ENCODE data around the gene EPO.
"Not testable (repeated sequence)": the region's sequence is repeated elsewhere in the genome, so short reads cannot be mapped to it uniquely, and the experiment has no call there.

The EPO gene

DNA sequence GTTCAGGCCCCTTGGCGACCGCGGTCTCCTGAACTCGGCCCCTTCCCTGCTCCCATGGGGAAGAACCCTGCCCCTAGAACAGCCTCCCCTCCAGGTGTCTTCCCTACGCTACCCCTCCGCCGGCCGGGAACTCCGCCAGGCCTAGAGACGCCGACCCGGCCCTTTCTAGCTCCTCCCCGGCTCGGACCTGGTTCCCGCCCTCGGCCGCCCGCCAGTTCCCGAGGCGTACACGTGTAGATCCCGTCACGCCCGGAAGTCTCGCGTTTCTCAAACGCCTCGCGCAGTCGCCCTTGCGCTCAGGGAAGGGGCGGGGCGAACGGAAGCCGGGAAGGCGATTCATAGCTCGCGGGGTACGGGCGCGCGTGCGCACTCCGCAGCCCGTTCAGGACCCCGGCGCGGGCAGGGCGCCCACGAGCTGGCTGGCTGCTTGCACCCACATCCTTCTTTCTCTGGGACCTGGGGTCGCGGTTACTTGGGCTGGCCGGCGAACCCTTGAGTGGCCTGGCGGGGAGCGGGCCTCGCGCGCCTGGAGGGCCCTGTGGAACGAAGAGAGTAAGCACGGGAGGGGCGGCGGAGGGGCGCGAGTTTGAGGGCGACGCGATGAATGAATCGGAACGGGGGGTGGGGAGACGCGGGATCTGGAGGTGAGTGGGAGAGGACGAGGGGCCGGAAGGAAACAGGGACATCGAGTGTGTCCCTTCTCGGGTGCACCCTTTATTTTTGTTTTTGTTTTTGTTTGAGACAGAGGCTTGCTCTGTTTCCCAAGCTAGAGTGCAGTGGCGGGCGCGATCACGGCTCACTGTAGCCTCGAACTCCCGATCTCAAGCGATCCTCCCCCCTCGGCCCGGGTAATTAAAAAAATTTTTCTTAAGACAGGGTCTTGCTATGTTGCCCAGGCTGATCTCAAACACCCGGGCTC lies 14.3 kb upstream of the EPO start, which contains the start of gene POP7:
Gene POP7 (plus strand): TSS at position 369 of the 919 bp plus-strand sequence. CDS start 710 bp downstream, outside the sequence.
- Histone ChIP-seq H3K27ac (ENCODE audit: low read depth, low read length) (peak within 1 kb of the TSS; percentile 84), H3K4me1 (ENCODE audit: control insufficient read depth in 5 of 5, insufficient read depth in 5 of 5, low read length in 5 of 5) (peaks cover 4 to 26% (median 22%) of the 10 kb centered on the region in 5 donors), H3K9ac (ENCODE audit: low read length in 5 of 5) (peak within 1 kb of the TSS; percentile 68 to 97 (median 94))

DNA sequence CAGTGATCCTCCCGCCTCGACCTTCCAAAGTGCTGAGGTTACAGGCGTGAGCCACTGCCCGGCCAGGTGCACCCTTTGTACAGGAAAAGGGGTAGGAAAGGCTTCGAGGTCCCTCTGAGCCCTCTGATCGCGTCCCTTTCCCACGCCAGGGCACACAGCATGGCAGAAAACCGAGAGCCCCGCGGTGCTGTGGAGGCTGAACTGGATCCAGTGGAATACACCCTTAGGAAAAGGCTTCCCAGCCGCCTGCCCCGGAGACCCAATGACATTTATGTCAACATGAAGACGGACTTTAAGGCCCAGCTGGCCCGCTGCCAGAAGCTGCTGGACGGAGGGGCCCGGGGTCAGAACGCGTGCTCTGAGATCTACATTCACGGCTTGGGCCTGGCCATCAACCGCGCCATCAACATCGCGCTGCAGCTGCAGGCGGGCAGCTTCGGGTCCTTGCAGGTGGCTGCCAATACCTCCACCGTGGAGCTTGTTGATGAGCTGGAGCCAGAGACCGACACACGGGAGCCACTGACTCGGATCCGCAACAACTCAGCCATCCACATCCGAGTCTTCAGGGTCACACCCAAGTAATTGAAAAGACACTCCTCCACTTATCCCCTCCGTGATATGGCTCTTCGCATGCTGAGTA lies 13.5 kb upstream of the EPO start:
- H3K4me3 ChIP-seq (ENCODE audit: low read depth in 1 of 5, low read length in 5 of 5) = peak overlapping the region; percentile 83 to 95 (median 86)
- peaks cover 4 to 26% (median 22%) of the 10 kb centered on the region in 5 donors for H3K4me1 ChIP-seq (ENCODE audit: control insufficient read depth in 5 of 5, insufficient read depth in 5 of 5, low read length in 5 of 5)
- H3K27me3 ChIP-seq (ENCODE audit: control insufficient read depth in 5 of 5, insufficient read depth in 4 of 5, low read length in 5 of 5) = no peaks in the 10 kb centered on the region
- peaks cover 0 to 3% (median 2%) of the 10 kb centered on the region in 5 donors for H3K36me3 ChIP-seq (ENCODE audit: control insufficient read depth in 5 of 5, insufficient read depth in 5 of 5, low read length in 5 of 5)
- H3K9ac ChIP-seq (ENCODE audit: low read length in 5 of 5) = peak overlapping the region; percentile 16 to 97 (median 94)
- H3K9me3 ChIP-seq (ENCODE audit: control insufficient read depth in 5 of 5, low read length in 5 of 5) = no peaks in the 10 kb centered on the region
- peak overlapping the region; percentile 84 for H3K27ac ChIP-seq (ENCODE audit: low read depth, low read length)

More for the DNA sequence above, 14.3 kb upstream of the EPO start, which contains the start of gene POP7:
- Histone ChIP-seq H3K9me3 (ENCODE audit: control insufficient read depth in 5 of 5, low read length in 5 of 5) (no peaks in the 10 kb centered on the region), H3K27me3 (ENCODE audit: control insufficient read depth in 5 of 5, insufficient read depth in 4 of 5, low read length in 5 of 5) (no peaks in the 10 kb centered on the region), H3K4me3 (ENCODE audit: low read depth in 1 of 5, low read length in 5 of 5) (peak within 1 kb of the TSS; percentile 83 to 95 (median 86)), H3K36me3 (ENCODE audit: control insufficient read depth in 5 of 5, insufficient read depth in 5 of 5, low read length in 5 of 5) (peaks cover 0 to 3% (median 2%) of the 10 kb centered on the region in 5 donors)

DNA sequence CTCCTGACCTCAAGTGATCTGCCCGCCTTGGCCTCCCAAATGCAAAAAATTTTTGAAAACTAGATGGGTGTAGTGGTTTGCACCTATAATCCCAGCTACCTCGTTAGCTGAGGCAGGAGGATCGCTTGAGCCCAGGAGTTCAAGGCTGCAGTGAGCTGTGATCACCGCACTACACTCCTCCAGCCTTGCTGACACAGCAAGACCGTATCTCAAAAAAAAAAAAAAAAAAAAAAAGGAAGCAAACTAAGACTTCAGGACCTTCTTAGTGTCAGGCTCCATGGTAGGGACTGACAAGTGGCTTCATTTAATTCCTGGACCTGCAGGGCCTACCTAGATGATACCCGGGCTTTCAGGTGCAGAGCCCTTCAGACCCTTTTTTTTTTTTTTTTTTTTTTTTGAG lies 11.9 kb upstream of the EPO start:
- Histone ChIP-seq H3K9me3 (ENCODE audit: control insufficient read depth in 5 of 5, low read length in 5 of 5) (no peaks in the 10 kb centered on the region), H3K36me3 (ENCODE audit: control insufficient read depth in 5 of 5, insufficient read depth in 5 of 5, low read length in 5 of 5) (peaks cover 0 to 3% (median 2%) of the 10 kb centered on the region in 5 donors), H3K27me3 (ENCODE audit: control insufficient read depth in 5 of 5, insufficient read depth in 4 of 5, low read length in 5 of 5) (no peaks in the 10 kb centered on the region), H3K4me1 (ENCODE audit: control insufficient read depth in 5 of 5, insufficient read depth in 5 of 5, low read length in 5 of 5) (peaks cover 4 to 26% (median 22%) of the 10 kb centered on the region in 5 donors), H3K27ac (ENCODE audit: low read depth, low read length) (no peak overlapping the region), H3K9ac (ENCODE audit: low read length in 5 of 5) (no peak overlapping the region), H3K4me3 (ENCODE audit: low read depth in 1 of 5, low read length in 5 of 5) (no peak overlapping the region)

DNA sequence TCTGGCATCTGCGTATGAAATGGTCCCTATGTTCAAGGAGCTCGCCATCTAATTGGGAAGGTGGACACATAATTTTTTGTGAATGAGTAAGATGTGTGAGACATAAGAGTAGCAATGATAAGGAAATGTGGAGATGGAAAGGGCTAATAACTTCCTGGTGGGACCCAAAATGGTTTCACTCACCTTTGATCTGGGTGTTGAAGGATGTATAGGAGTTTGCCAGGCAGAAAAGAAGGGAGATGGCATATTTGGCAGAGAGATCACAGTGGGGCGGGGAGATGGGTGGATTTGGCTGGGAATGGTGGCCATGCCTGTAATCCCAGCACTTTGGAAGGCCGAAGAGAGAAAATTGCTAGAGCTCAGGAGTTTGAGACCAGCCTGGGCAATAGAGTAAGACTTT lies 9.8 kb upstream of the EPO start:
- Histone ChIP-seq H3K36me3 (ENCODE audit: control insufficient read depth in 5 of 5, insufficient read depth in 5 of 5, low read length in 5 of 5) (peaks cover 0 to 3% (median 2%) of the 10 kb centered on the region in 5 donors), H3K4me1 (ENCODE audit: control insufficient read depth in 5 of 5, insufficient read depth in 5 of 5, low read length in 5 of 5) (peaks cover 2 to 18% (median 15%) of the 10 kb centered on the region in 5 donors), H3K9ac (ENCODE audit: low read length in 5 of 5) (no peak overlapping the region), H3K4me3 (ENCODE audit: low read depth in 1 of 5, low read length in 5 of 5) (no peak overlapping the region), H3K27me3 (ENCODE audit: control insufficient read depth in 5 of 5, insufficient read depth in 4 of 5, low read length in 5 of 5) (peaks cover 0 to 3% (median 0%) of the 10 kb centered on the region in 5 donors), H3K9me3 (ENCODE audit: control insufficient read depth in 5 of 5, low read length in 5 of 5) (no peaks in the 10 kb centered on the region), H3K27ac (ENCODE audit: low read depth, low read length) (no peak overlapping the region)

DNA sequence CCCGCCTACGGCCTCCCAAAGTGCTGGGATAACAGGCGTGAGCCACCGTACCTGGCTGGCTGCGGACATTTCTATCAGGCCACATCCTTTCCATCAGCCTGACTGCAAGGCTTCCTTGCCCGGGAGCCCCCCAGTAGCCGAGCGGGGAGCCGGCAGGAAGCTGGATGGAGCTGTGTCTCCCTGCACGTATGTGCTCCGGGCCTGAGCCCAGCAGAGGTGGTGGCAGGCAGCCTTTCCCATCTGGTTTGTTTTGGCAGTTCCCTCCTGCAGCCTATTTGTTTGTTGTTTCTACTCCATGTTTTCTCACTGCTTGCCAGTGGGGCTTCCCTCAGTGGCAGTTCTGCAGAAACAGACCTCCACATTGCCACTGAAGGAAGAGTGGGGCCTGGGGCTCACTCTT lies 8.9 kb upstream of the EPO start:
- no peak overlapping the region for H3K9ac ChIP-seq (ENCODE audit: low read length in 5 of 5)
- H3K27ac ChIP-seq (ENCODE audit: low read depth, low read length) = no peak overlapping the region
- peaks cover 0 to 3% (median 2%) of the 10 kb centered on the region in 5 donors for H3K36me3 ChIP-seq (ENCODE audit: control insufficient read depth in 5 of 5, insufficient read depth in 5 of 5, low read length in 5 of 5)
- H3K4me3 ChIP-seq (ENCODE audit: low read depth in 1 of 5, low read length in 5 of 5) = no peak overlapping the region
- no peaks in the 10 kb centered on the region for H3K9me3 ChIP-seq (ENCODE audit: control insufficient read depth in 5 of 5, low read length in 5 of 5)
- peaks cover 0 to 3% (median 0%) of the 10 kb centered on the region in 5 donors for H3K27me3 ChIP-seq (ENCODE audit: control insufficient read depth in 5 of 5, insufficient read depth in 4 of 5, low read length in 5 of 5)
- peaks cover 2 to 12% (median 12%) of the 10 kb centered on the region in 5 donors for H3K4me1 ChIP-seq (ENCODE audit: control insufficient read depth in 5 of 5, insufficient read depth in 5 of 5, low read length in 5 of 5)

DNA sequence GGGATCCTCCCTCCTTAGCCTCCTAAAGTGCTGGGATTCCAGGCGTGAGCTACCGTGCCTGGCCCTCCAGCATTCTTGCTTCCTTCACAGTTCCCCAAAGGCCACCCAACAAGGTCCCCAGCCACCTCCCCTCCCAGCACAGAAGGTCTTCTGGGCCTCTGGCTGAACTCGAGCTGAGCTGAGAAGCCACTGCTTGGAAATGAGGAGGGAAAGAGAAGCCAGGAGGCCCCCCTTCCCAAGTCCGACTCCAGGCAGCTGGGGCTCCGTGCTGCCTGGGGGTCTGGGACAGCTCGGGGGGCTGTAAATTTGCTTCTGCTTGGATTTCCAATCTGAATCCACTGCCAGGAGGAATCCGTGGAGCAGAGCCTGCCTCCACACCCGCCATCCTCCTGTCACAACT lies 5.5 kb upstream of the EPO start:
- H3K9ac ChIP-seq (ENCODE audit: low read length in 5 of 5) = no peak overlapping the region
- peaks cover 2 to 8% (median 4%) of the 10 kb centered on the region in 5 donors for H3K27me3 ChIP-seq (ENCODE audit: control insufficient read depth in 5 of 5, insufficient read depth in 4 of 5, low read length in 5 of 5)
- no peaks in the 10 kb centered on the region for H3K4me1 ChIP-seq (ENCODE audit: control insufficient read depth in 5 of 5, insufficient read depth in 5 of 5, low read length in 5 of 5)
- peaks cover 0 to 5% (median 3%) of the 10 kb centered on the region in 5 donors for H3K9me3 ChIP-seq (ENCODE audit: control insufficient read depth in 5 of 5, low read length in 5 of 5)
- H3K27ac ChIP-seq (ENCODE audit: low read depth, low read length) = no peak overlapping the region
- peaks cover 0 to 3% (median 0%) of the 10 kb centered on the region in 5 donors for H3K36me3 ChIP-seq (ENCODE audit: control insufficient read depth in 5 of 5, insufficient read depth in 5 of 5, low read length in 5 of 5)
- H3K4me3 ChIP-seq (ENCODE audit: low read depth in 1 of 5, low read length in 5 of 5) = no peak overlapping the region

DNA sequence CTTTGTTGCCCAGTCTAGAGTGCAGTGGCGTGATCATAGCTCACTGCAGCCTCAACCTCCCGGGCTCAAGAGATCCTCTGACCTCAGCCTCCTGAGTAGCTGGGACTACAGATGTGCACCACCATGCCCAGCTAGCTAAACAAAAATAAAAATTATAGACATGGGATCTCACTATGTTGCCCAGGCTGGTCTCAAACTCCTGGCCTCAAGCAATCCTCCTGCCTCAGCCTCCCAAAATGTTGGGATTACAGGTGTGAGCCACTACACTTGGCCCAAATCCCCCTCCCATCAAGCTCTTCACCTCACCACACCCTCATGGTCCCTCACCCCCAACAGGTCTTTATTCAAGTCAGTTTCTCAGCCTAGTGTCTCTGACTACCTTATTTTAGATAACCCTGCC lies 3.2 kb upstream of the EPO start:
- not testable (repeated sequence) for H3K4me1 ChIP-seq (ENCODE audit: control insufficient read depth in 5 of 5, insufficient read depth in 5 of 5, low read length in 5 of 5); H3K36me3 ChIP-seq (ENCODE audit: control insufficient read depth in 5 of 5, insufficient read depth in 5 of 5, low read length in 5 of 5); H3K27ac ChIP-seq (ENCODE audit: low read depth, low read length); H3K4me3 ChIP-seq (ENCODE audit: low read depth in 1 of 5, low read length in 5 of 5); H3K9ac ChIP-seq (ENCODE audit: low read length in 5 of 5); H3K9me3 ChIP-seq (ENCODE audit: control insufficient read depth in 5 of 5, low read length in 5 of 5)
- H3K27me3 ChIP-seq (ENCODE audit: control insufficient read depth in 5 of 5, insufficient read depth in 4 of 5, low read length in 5 of 5) = peaks cover 14 to 26% (median 23%) of the 10 kb centered on the region in 5 donors

DNA sequence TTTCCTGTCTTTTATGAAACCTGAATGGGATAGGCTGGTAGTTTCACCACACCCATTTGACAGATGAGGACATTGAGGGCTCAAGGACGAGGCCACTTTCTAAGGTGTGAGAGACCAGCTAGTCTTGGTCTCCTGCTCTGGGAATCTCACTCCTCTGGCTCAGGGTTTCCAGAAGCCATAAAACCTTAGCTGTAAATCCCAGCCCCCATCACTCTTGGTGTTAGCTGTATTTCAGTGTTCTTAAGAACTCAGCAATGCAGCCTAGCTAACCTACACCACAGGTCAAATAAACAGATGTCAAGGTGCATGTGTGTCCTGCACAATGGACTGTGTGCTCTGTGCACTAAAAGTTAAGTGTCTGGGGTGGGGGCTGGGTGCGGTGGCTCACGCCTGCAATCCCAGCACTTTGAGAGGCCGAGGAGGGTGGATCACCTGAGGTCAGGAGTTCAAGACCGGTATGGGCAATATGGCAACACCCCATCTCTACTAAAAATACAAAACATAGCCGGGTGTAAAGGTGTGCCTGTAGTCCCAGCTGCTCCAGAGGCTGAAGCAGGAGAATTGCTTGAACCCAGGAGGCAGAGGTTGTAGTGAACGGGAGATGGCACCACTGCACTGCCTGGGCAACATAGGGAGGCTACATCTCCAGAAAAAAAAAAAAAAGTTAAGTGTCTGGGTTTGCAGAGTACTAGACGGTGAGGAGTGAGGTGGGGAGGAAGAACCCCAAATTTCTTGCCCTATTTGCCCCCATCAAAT lies 567 bp upstream of the EPO start:
- Histone ChIP-seq H3K36me3 (ENCODE audit: control insufficient read depth in 5 of 5, insufficient read depth in 5 of 5, low read length in 5 of 5) (no peaks in the 10 kb centered on the region), H3K27ac (ENCODE audit: low read depth, low read length) (no peak overlapping the region), H3K9ac (ENCODE audit: low read length in 5 of 5) (no peak overlapping the region), H3K4me3 (ENCODE audit: low read depth in 1 of 5, low read length in 5 of 5) (no peak overlapping the region), H3K9me3 (ENCODE audit: control insufficient read depth in 5 of 5, low read length in 5 of 5) (peaks cover 0 to 5% (median 3%) of the 10 kb centered on the region in 5 donors), H3K27me3 (ENCODE audit: control insufficient read depth in 5 of 5, insufficient read depth in 4 of 5, low read length in 5 of 5) (peaks cover 14 to 35% (median 32%) of the 10 kb centered on the region in 5 donors), H3K4me1 (ENCODE audit: control insufficient read depth in 5 of 5, insufficient read depth in 5 of 5, low read length in 5 of 5) (peaks cover 0 to 4% (median 0%) of the 10 kb centered on the region in 5 donors)

DNA sequence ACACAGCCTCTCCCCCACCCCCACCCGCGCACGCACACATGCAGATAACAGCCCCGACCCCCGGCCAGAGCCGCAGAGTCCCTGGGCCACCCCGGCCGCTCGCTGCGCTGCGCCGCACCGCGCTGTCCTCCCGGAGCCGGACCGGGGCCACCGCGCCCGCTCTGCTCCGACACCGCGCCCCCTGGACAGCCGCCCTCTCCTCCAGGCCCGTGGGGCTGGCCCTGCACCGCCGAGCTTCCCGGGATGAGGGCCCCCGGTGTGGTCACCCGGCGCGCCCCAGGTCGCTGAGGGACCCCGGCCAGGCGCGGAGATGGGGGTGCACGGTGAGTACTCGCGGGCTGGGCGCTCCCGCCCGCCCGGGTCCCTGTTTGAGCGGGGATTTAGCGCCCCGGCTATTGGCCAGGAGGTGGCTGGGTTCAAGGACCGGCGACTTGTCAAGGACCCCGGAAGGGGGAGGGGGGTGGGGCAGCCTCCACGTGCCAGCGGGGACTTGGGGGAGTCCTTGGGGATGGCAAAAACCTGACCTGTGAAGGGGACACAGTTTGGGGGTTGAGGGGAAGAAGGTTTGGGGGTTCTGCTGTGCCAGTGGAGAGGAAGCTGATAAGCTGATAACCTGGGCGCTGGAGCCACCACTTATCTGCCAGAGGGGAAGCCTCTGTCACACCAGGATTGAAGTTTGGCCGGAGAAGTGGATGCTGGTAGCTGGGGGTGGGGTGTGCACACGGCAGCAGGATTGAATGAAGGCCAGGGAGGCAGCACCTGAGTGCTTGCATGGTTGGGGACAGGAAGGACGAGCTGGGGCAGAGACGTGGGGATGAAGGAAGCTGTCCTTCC lies 620 bp downstream of the EPO start:
- Histone ChIP-seq H3K36me3 (ENCODE audit: control insufficient read depth in 5 of 5, insufficient read depth in 5 of 5, low read length in 5 of 5) (no peaks in the 10 kb centered on the region), H3K4me1 (ENCODE audit: control insufficient read depth in 5 of 5, insufficient read depth in 5 of 5, low read length in 5 of 5) (peaks cover 0 to 4% (median 0%) of the 10 kb centered on the region in 5 donors), H3K27ac (ENCODE audit: low read depth, low read length) (no peak overlapping the region), H3K4me3 (ENCODE audit: low read depth in 1 of 5, low read length in 5 of 5) (no peak overlapping the region), H3K27me3 (ENCODE audit: control insufficient read depth in 5 of 5, insufficient read depth in 4 of 5, low read length in 5 of 5) (peaks cover 17 to 36% (median 32%) of the 10 kb centered on the region in 5 donors), H3K9me3 (ENCODE audit: control insufficient read depth in 5 of 5, low read length in 5 of 5) (peaks cover 0 to 5% (median 3%) of the 10 kb centered on the region in 5 donors), H3K9ac (ENCODE audit: low read length in 5 of 5) (no peak overlapping the region)

Measured in subcutaneous abdominal adipose tissue (tissue), 5 donors.